HG02973 (cell line): ENCODE measurements around the gene MIPEP.

ENCODE experiments used
- ATAC-seq: cut with Tn5 transposase; IDR thresholded peaks from one replicate; pipeline ENCODE4 v1.9.1; 2021; ENCODE audit warnings: moderate library complexity; ENCODE audit not compliant: unreplicated experiment

MIPEP gene

GRCh38 chr13:23811366-23812062 lies 77.7 kb downstream of the MIPEP start:
- ATAC-seq = no peak

GRCh38 chr13:23810685-23811240 lies 78.4 kb downstream of the MIPEP start:
- peak; percentile 57 for ATAC-seq

- ATAC-seq = no peak
These were observed 80.4 kb downstream of the MIPEP start for GRCh38 chr13:23808803-23809202.

DNA sequence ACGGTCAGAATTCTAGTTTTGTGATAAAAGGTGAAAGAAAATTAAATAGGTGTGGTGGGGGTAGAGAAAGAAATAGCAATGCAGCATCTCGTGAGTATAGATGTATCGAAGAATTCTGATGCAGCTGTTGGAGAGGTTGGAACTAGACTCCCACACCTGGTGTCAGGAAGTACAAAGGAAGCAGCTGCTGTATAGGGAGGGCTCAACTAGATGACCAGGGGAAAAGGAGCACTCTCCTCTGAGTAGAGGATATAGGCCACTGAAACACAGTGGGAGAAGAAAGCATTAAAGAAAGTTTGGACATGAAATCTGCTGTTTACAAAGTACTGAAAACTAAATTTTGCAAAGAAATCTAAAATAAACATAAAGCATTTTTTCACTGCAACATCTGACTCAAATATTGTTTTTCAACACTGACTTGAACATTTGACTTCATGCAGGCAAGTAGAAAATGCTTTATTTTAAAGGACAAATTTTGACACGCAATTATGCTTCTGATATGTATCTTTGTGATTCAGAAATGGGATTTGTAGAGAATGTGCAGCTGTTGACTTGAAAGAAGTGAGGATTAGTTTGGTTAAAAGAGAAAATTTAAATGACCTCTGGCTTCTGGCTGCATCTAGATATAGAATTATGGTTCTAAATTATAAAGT lies 82.2 kb downstream of the MIPEP start:
- peak; percentile 13 for ATAC-seq

- ATAC-seq = no peak
These were observed 83.4 kb downstream of the MIPEP start for GRCh38 chr13:23805821-23806220.

- ATAC-seq = no peak
These were observed 84.1 kb downstream of the MIPEP start for GRCh38 chr13:23805122-23805521.

GRCh38 chr13:23804166-23804565 lies 85.0 kb downstream of the MIPEP start:
- no peak for ATAC-seq

DNA sequence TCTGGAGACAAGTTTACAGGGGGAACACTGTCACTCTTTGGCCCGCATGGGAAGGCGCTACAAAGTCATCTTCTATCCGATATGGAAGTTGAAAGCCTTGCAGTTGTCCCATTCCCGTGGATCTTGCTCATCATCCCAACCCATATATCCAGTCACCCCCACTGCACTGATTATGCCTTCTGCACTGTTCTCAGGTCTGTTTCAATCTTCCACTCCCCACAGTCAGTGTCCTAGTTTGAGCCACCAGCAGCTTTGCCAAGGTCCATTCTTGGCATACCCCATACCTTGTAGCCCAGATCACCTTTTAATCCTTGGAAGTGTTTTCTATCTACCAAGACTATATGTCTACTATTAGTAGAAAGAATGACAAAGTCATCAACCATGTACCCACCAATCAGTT lies 88.1 kb downstream of the MIPEP start:
- no peak for ATAC-seq

- ATAC-seq = no peak
These were observed 89.3 kb downstream of the MIPEP start for GRCh38 chr13:23799945-23800344.

- no peak for ATAC-seq
These were observed 91.8 kb downstream of the MIPEP start for GRCh38 chr13:23797276-23797903.

DNA sequence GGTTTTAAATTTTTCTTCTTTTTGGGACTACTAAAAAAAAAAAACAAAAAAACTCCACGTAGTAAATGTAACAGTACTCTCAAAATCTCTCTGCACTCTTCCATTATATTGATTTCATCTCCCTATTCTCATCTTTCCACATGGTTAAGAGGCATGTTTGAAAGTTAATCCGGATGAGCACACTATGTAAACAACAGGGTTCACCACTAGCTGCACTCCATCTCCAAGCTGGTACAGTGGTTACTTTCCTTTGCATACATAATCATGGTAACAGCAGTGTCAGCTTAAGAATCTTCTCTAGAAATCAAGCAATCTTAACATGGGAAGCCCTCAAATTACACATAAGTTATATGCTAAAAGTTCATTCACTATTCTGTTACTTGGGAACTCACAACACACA lies 92.6 kb downstream of the MIPEP start:
- no peak for ATAC-seq

- ATAC-seq = peak; percentile 53
These were observed 94.7 kb downstream of the MIPEP start for GRCh38 chr13:23794267-23795161.

DNA sequence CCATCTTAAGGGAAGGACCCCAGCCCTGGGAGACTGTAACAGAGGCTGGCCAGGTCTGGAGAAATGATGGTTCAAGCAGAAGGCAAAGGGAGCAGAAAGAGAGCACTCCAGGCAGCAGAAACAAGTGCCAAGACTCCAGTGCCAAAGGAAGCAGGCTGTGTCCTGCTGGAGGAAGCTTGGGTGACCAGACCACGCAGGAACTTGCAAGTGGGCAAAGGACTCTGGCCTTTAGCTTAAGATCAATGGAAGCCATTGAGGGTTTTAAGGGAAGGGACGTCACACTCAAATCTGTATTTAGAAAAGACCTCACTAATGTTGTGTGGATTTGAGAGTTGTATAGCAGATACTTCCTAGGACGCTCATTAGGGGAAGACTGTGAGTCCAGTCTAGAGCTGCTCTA lies 95.5 kb downstream of the MIPEP start:
- ATAC-seq = no peak

DNA sequence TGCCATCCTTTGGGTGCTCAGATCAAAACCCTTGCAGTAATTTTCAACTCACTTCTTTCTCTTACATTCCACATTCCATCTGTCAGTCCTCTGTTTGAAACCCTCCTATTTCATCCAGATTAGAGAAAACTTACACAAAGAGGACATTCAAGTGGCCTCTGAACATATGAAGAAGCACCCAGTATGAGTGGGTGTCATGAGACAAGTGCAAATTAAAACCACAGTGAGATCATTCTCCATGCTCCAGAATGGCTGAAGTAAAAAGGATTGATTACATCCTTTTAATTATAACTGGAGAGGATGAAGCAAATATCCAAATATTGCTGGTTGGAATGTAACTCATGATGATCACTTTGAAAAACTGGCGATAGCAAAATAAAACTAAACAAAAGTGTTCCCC lies 96.5 kb downstream of the MIPEP start:
- ATAC-seq = no peak

- no peak for ATAC-seq
These were observed 98.5 kb downstream of the MIPEP start for GRCh38 chr13:23790577-23791170.

- no peak for ATAC-seq
These were observed 99.4 kb downstream of the MIPEP start for GRCh38 chr13:23789576-23790346.

GRCh38 chr13:23788459-23788858 lies 100.7 kb downstream of the MIPEP start:
- no peak for ATAC-seq

DNA sequence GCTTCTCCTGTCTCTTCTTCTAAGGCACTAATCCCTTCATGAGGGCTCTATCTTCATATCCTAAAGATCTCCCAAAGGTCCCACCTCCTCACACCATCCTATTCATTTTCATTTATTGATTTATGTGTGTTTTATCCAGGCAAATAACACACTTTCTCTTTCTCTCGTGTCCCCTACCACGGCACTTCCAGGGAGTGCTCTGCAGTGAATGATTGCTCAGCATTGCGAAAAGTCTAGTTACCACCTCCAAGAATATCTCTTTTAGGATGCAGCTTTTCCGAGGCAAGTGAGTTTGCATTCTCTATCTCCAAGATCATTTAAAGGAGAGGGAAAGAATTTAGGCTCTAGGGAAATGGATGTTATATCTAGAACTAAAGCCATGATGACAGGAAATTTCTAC lies 101.7 kb downstream of the MIPEP start:
- no peak for ATAC-seq

DNA sequence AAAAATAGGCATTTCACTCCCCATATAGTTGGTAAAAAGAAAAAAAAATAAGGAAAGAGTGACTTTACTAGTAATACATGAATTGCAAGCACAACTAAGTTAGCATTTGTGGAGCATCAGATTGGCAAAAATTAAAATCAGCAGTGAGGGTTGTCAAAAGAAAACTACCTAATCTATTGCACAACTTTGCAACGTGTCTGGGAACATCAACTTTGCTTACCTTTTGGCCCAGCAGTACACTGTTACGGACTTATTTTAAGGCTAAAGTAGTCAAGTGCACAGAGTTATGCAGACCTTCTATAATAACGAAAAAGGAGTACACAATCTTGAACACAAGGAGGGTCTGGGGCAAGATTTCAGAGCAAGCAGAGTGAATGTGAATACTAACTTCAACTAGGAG lies 102.6 kb downstream of the MIPEP start:
- no peak for ATAC-seq

GRCh38 chr13:23778879-23779278 lies 110.3 kb downstream of the MIPEP start:
- no peak for ATAC-seq
